Measurements from ENCODE around the gene MUC4. TPM values are rescaled to one million over a fixed set of nuclear protein-coding genes. Genes with fewer than 3 reads are reported as not detected.

The MUC4 gene
- total RNA-seq, 1 experiment from 2014 or later, result not detected

DNA sequence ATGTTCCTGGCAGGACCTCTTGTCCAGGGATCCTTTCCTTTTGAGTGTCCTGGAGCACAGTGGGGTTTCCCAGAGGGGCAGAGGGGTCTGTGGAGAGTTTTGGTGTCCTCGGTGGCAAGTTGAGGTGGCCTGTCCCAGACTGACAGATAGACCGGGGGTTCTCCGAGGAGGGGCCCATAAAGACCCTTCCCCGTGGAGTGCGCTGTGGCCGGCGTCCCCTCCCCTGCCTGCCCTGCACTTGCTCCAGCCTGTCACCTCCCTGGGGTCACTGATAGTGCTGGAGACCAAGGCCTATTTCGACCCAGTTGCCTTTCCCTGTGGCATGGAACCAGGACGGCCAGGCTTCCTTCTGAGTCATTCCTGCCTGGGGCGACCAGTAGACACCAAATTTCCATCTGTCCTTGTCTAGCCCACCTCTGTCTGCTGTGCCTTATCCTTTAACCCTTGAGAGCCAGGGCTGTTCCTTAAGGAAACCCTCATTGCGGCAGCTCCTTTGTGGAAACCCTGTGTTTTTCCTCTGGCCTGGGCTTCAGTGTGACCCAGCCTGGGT is 2.9 kb downstream of the MUC4 start:
- intact Hi-C loops (cut with micrococcal nuclease; ENCODE audit: unreplicated experiment), result no loop called here
- H3K9me3 ChIP-seq (ENCODE audit: low read depth, low read length, poor library complexity, severe bottlenecking), result no peaks in the 10 kb centered on the region
- no TSS peak for BruUV-seq (replicated peaks)
- POLR2A ChIA-PET (ENCODE audit: low non-redundant PET), result no interaction called here
- no peaks in the 10 kb centered on the region for H3K4me1 ChIP-seq (ENCODE audit: insufficient read depth, low read length, poor library complexity, severe bottlenecking)
- H3K4me3 ChIP-seq (ENCODE audit: low read depth, low read length, poor library complexity, severe bottlenecking), result no peak overlapping the region
- no peak overlapping the region for H3K27ac ChIP-seq (ENCODE audit: low read depth, low read length, poor library complexity, severe bottlenecking)
- no peak for DNase-seq (ENCODE audit: low spot score)
- CTCF ChIA-PET, result interaction anchor here (0.6 kb wide), 1 partner anchor 71 kb away, joined by 3 read pairs; no protein-coding TSS in a partner anchor
- no peaks in the 10 kb centered on the region for H3K36me3 ChIP-seq (ENCODE audit: insufficient read depth, low read length, poor library complexity, severe bottlenecking)
- no peaks in the 10 kb centered on the region for H3K27me3 ChIP-seq (replicated peaks; ENCODE audit: insufficient read depth, low read depth, low read length, poor library complexity)
- TF ChIP-seq EZH2 (IDR thresholded peaks at IDR 0.05; ENCODE audit: borderline replicate concordance, low read depth, low read length, poor library complexity, severe bottlenecking), result no peak
- TF ChIP-seq, protein P1, sequence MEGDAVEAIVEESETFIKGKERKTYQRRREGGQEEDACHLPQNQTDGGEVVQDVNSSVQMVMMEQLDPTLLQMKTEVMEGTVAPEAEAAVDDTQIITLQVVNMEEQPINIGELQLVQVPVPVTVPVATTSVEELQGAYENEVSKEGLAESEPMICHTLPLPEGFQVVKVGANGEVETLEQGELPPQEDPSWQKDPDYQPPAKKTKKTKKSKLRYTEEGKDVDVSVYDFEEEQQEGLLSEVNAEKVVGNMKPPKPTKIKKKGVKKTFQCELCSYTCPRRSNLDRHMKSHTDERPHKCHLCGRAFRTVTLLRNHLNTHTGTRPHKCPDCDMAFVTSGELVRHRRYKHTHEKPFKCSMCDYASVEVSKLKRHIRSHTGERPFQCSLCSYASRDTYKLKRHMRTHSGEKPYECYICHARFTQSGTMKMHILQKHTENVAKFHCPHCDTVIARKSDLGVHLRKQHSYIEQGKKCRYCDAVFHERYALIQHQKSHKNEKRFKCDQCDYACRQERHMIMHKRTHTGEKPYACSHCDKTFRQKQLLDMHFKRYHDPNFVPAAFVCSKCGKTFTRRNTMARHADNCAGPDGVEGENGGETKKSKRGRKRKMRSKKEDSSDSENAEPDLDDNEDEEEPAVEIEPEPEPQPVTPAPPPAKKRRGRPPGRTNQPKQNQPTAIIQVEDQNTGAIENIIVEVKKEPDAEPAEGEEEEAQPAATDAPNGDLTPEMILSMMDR (conservative IDR thresholded peaks at IDR 0.05; ENCODE audit: low read depth, low read length), result no peak

DNA sequence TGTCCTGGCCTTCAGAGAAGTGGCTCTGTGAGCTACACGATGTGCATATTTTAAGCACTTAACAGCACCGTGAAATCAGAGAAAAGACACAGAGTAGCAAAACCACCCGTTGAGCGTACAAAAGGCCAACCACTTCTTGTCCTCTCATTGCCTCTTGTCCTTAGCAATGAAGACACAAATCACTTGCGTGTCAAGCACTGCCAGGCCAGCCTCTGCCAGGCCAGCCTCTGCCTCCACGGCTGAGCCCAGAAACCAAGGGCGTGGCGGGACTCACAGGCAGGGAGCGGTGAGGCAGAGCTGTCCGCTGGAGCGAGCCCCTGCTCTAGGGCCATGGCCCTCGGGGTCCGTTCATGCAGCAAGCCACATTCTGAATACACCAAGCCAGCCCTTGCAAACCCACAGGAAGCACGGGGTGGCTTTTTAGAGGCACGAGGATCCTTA is 4.0 kb downstream of the MUC4 start:
- ChIA-PET POLR2A (ENCODE audit: low non-redundant PET) (no interaction called here), CTCF (no interaction called here)
- Histone ChIP-seq H3K9me3 (ENCODE audit: low read depth, low read length, poor library complexity, severe bottlenecking) (no peaks in the 10 kb centered on the region), H3K27ac (ENCODE audit: low read depth, low read length, poor library complexity, severe bottlenecking) (no peak overlapping the region), H3K36me3 (ENCODE audit: insufficient read depth, low read length, poor library complexity, severe bottlenecking) (no peaks in the 10 kb centered on the region), H3K4me3 (ENCODE audit: low read depth, low read length, poor library complexity, severe bottlenecking) (no peak overlapping the region), H3K27me3 (replicated peaks; ENCODE audit: insufficient read depth, low read depth, low read length, poor library complexity) (no peaks in the 10 kb centered on the region), H3K4me1 (ENCODE audit: insufficient read depth, low read length, poor library complexity, severe bottlenecking) (no peaks in the 10 kb centered on the region)
- no TSS peak for BruUV-seq (replicated peaks)
- TF ChIP-seq, protein P1 (conservative IDR thresholded peaks at IDR 0.05; ENCODE audit: low read depth, low read length), result no peak
- TF ChIP-seq EZH2 (IDR thresholded peaks at IDR 0.05; ENCODE audit: borderline replicate concordance, low read depth, low read length, poor library complexity, severe bottlenecking), result no peak
- intact Hi-C loops (cut with micrococcal nuclease; ENCODE audit: unreplicated experiment), result no loop called here
- no peak for DNase-seq (ENCODE audit: low spot score)

DNA sequence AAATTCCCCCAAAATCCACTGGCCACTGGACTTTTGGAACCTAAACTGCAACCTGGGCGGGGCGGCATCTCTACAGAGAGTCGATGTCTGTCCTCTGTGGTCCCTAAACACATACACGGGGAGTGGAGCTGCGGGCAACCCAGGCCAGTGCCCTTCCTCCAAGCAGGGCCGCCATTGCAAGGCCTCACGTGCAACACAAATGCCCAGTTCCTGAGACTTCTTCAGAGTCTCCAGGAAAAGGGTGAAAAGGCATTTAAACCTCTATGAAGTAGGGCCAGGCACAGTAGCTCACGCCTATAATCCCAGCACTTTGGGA is 4.9 kb downstream of the MUC4 start:
- ChIA-PET CTCF (no interaction called here), POLR2A (ENCODE audit: low non-redundant PET) (no interaction called here)
- Histone ChIP-seq H3K27ac (ENCODE audit: low read depth, low read length, poor library complexity, severe bottlenecking) (no peak overlapping the region), H3K36me3 (ENCODE audit: insufficient read depth, low read length, poor library complexity, severe bottlenecking) (no peaks in the 10 kb centered on the region), H3K27me3 (replicated peaks; ENCODE audit: insufficient read depth, low read depth, low read length, poor library complexity) (no peaks in the 10 kb centered on the region), H3K9me3 (ENCODE audit: low read depth, low read length, poor library complexity, severe bottlenecking) (no peaks in the 10 kb centered on the region), H3K4me3 (ENCODE audit: low read depth, low read length, poor library complexity, severe bottlenecking) (no peak overlapping the region), H3K4me1 (ENCODE audit: insufficient read depth, low read length, poor library complexity, severe bottlenecking) (no peaks in the 10 kb centered on the region)
- intact Hi-C loops (cut with micrococcal nuclease; ENCODE audit: unreplicated experiment), result no loop called here
- BruUV-seq (replicated peaks), result no TSS peak
- DNase-seq (ENCODE audit: low spot score), result no peak
- TF ChIP-seq EZH2 (IDR thresholded peaks at IDR 0.05; ENCODE audit: borderline replicate concordance, low read depth, low read length, poor library complexity, severe bottlenecking), result no peak
- TF ChIP-seq, protein P1 (conservative IDR thresholded peaks at IDR 0.05; ENCODE audit: low read depth, low read length), result no peak

All from A673 (cell line).